Suprapubic skin (tissue), 4 donors: ENCODE data around the gene MAP2K5. TPM values are rescaled to one million over a fixed set of nuclear protein-coding genes. Genes with fewer than 3 reads are reported as not detected.
"Not testable (repeated sequence)": the region's sequence is repeated elsewhere in the genome, so short reads cannot be mapped to it uniquely, and the experiment has no call there.

Source experiments
- DNase-seq, 2 donors: peaks; one replicate each; pipeline ENCODE4 v3.0.0-alpha.2; 2019; ENCODE audit warnings: low spot score in 2 of 2
- H3K27ac ChIP-seq: fragments of 200-600 bp; sonication (generic); one replicate; pipeline ENCODE4 v1.5.1; 2019
- H3K27me3 ChIP-seq: fragments of 200-600 bp; sonication (generic); one replicate; pipeline ENCODE4 v1.5.1; 2019
- H3K36me3 ChIP-seq: fragments of 200-600 bp; sonication (generic); one replicate; pipeline ENCODE4 v1.5.1; 2019
- H3K4me1 ChIP-seq: fragments of 200-600 bp; sonication (generic); one replicate; pipeline ENCODE4 v1.5.1; 2019
- H3K4me3 ChIP-seq: fragments of 200-600 bp; sonication (generic); one replicate; pipeline ENCODE4 v1.5.1; 2019; ENCODE audit warnings: mild to moderate bottlenecking
- H3K9me3 ChIP-seq: fragments of 200-600 bp; sonication (generic); one replicate; pipeline ENCODE4 v1.5.1; 2019
- CTCF ChIP-seq, 2 donors: fragments of 200-600 bp in 1 of 2; fragments of 450-650 bp in 1 of 2; sonication (generic) in 1 of 2; IDR thresholded peaks; one replicate each; pipeline ENCODE4 v1.5.1; 2016 to 2019; ENCODE audit warnings: antibody characterized with exemption in 2 of 2, mild to moderate bottlenecking in 1 of 2, moderate library complexity in 1 of 2
- EP300 ChIP-seq: sonication (generic); formaldehyde crosslinking; IDR thresholded peaks from one replicate; pipeline ENCODE4 v1.6.1; 2017; ENCODE audit warnings: antibody characterized with exemption
- POLR2A ChIP-seq, 2 donors: fragments of 450-650 bp; IDR thresholded peaks; one replicate each; pipeline ENCODE4 v1.6.1; 2017; ENCODE audit warnings: antibody characterized with exemption in 2 of 2, mild to moderate bottlenecking in 2 of 2, moderate library complexity in 2 of 2
- POLR2AphosphoS5 ChIP-seq, 3 donors: sonication (generic); formaldehyde crosslinking; IDR thresholded peaks; one replicate each; pipeline ENCODE4 v1.6.1; 2017; ENCODE audit warnings: antibody characterized with exemption in 3 of 3
- WGBS: methylation state at CpG from one replicate; pipeline ENCODE4 v1.1.5; 2018; 5-methylcytosine and 5-hydroxymethylcytosine counted together
- total RNA-seq, 4 donors: library from RNA; depleted of rRNA; stranded (reverse); fragments of >200 nt; gene quantifications; one replicate each; pipeline ENCODE4 v1.1.0, GENCODE V29; 2016

Gene MAP2K5
- total RNA-seq, 4 donors from 2014 or later = 9.5 to 18.5 (median 10.2) TPM

GRCh38 chr15:67646847-67647246 is 104.3 kb downstream of the MAP2K5 start:
- whole genome bisulfite sequencing = 78% methylated on average over 2 of the region's 2 CpGs
- H3K27me3 ChIP-seq = no peaks in the 10 kb centered on the region

GRCh38 chr15:67652586-67652985 is 110.1 kb downstream of the MAP2K5 start:
- H3K27ac ChIP-seq = no peak overlapping the region
- no peak for DNase-seq
- H3K9me3 ChIP-seq = peaks cover 17% of the 10 kb centered on the region
- peaks cover 13% of the 10 kb centered on the region for H3K36me3 ChIP-seq
- no peak overlapping the region for H3K4me3 ChIP-seq
- no peaks in the 10 kb centered on the region for H3K4me1 ChIP-seq
- H3K27me3 ChIP-seq = no peaks in the 10 kb centered on the region
- TF ChIP-seq EP300 (no peak), CTCF (IDR thresholded peaks at IDR 0.05) (no peak), POLR2AphosphoS5 (IDR thresholded peaks at IDR 0.05) (no peak), POLR2A (IDR thresholded peaks at IDR 0.05) (no peak)
- 96% methylated on average over 2 of the region's 2 CpGs for WGBS

More at GRCh38 chr15:67646847-67647246, 104.3 kb downstream of the MAP2K5 start:
- no peak overlapping the region for H3K4me3 ChIP-seq
- no peak for DNase-seq
- no peak for TF ChIP-seq EP300
- no peak for TF ChIP-seq POLR2A (IDR thresholded peaks at IDR 0.05)
- TF ChIP-seq POLR2AphosphoS5 (IDR thresholded peaks at IDR 0.05) = no peak
- no peak for TF ChIP-seq CTCF (IDR thresholded peaks at IDR 0.05)
- no peaks in the 10 kb centered on the region for H3K4me1 ChIP-seq
- H3K36me3 ChIP-seq = peaks cover 9% of the 10 kb centered on the region
- H3K9me3 ChIP-seq = no peaks in the 10 kb centered on the region
- no peak overlapping the region for H3K27ac ChIP-seq

GRCh38 chr15:67660446-67660845 is 117.9 kb downstream of the MAP2K5 start:
- no peak overlapping the region for H3K27ac ChIP-seq
- H3K36me3 ChIP-seq = peaks cover 16% of the 10 kb centered on the region
- TF ChIP-seq EP300 = no peak
- no peak for TF ChIP-seq POLR2AphosphoS5 (IDR thresholded peaks at IDR 0.05)
- no peaks in the 10 kb centered on the region for H3K27me3 ChIP-seq
- DNase-seq = no peak
- peaks cover 4% of the 10 kb centered on the region for H3K9me3 ChIP-seq
- H3K4me3 ChIP-seq = no peak overlapping the region
- no peaks in the 10 kb centered on the region for H3K4me1 ChIP-seq

GRCh38 chr15:67660874-67661606 is 118.5 kb downstream of the MAP2K5 start:
- H3K4me1 ChIP-seq = no peaks in the 10 kb centered on the region
- TF ChIP-seq POLR2A (IDR thresholded peaks at IDR 0.05) = no peak
- TF ChIP-seq CTCF (IDR thresholded peaks at IDR 0.05) = no peak
- no peak for TF ChIP-seq EP300
- no peak for TF ChIP-seq POLR2AphosphoS5 (IDR thresholded peaks at IDR 0.05)
- H3K9me3 ChIP-seq = no peaks in the 10 kb centered on the region
- H3K36me3 ChIP-seq = peaks cover 16% of the 10 kb centered on the region
- H3K4me3 ChIP-seq = no peak overlapping the region
- WGBS = 88% methylated on average over 2 of the region's 2 CpGs
- H3K27ac ChIP-seq = no peak overlapping the region
- H3K27me3 ChIP-seq = no peaks in the 10 kb centered on the region
- DNase-seq = no peak

- no peaks in the 10 kb centered on the region for H3K9me3 ChIP-seq
- 70% methylated on average over 2 of the region's 2 CpGs for WGBS
- no peak overlapping the region for H3K27ac ChIP-seq
- H3K36me3 ChIP-seq = no peaks in the 10 kb centered on the region
- no peaks in the 10 kb centered on the region for H3K4me1 ChIP-seq
- H3K27me3 ChIP-seq = no peaks in the 10 kb centered on the region
- DNase-seq = no peak
- H3K4me3 ChIP-seq = no peak overlapping the region
- TF ChIP-seq POLR2AphosphoS5 (IDR thresholded peaks at IDR 0.05) (no peak), EP300 (no peak), POLR2A (IDR thresholded peaks at IDR 0.05) (no peak), CTCF (IDR thresholded peaks at IDR 0.05) (no peak)
Observed at GRCh38 chr15:67670647-67671305, 128.3 kb downstream of the MAP2K5 start.

GRCh38 chr15:67672834-67673233 is 130.3 kb downstream of the MAP2K5 start:
- H3K36me3 ChIP-seq, H3K4me3 ChIP-seq, H3K9me3 ChIP-seq, DNase-seq, H3K27ac ChIP-seq, H3K4me1 ChIP-seq, H3K27me3 ChIP-seq: not testable (repeated sequence)
- 100% methylated on average over 2 of the region's 2 CpGs for WGBS
